H9 (cell line): ENCODE data around the gene CYP26A1. TPM values are rescaled to one million over a fixed set of nuclear protein-coding genes. Genes with fewer than 3 reads are reported as not detected.

Source experiments
- DNase-seq: peaks from one replicate; pipeline ENCODE4 v3.0.0-alpha.2; 2017
- H2AFZ ChIP-seq: one replicate; pipeline ENCODE4 v1.6.1; 2013; ENCODE audit warnings: mild to moderate bottlenecking, low read length, control low read depth, moderate library complexity
- H2AK5ac ChIP-seq: 2 replicates; pipeline ENCODE4 v1.6.1; 2013; ENCODE audit warnings: low read length, control low read depth, mixed read lengths; ENCODE audit not compliant: insufficient read length
- H2BK120ac ChIP-seq: one replicate; pipeline ENCODE4 v1.6.1; 2013; ENCODE audit warnings: low read depth, mild to moderate bottlenecking, low read length, control low read depth, inconsistent platforms; ENCODE audit not compliant: poor library complexity, severe bottlenecking
- H2BK12ac ChIP-seq: 2 replicates; pipeline ENCODE4 v1.6.1; 2013; ENCODE audit warnings: low read length, control low read depth, mixed read lengths, low read depth; ENCODE audit not compliant: insufficient read length
- H2BK15ac ChIP-seq: 2 replicates; pipeline ENCODE4 v1.6.1; 2013; ENCODE audit warnings: low read depth, low read length, control low read depth
- H2BK20ac ChIP-seq: one replicate; pipeline ENCODE4 v1.6.1; 2013; ENCODE audit warnings: low read depth, mild to moderate bottlenecking, low read length, control low read depth, inconsistent platforms; ENCODE audit not compliant: poor library complexity, severe bottlenecking
- H2BK5ac ChIP-seq: 2 replicates; pipeline ENCODE4 v1.6.1; 2013; ENCODE audit warnings: low read length, control low read depth, mixed read lengths; ENCODE audit not compliant: insufficient read length
- H3K14ac ChIP-seq: 2 replicates; pipeline ENCODE4 v1.6.1; 2013; ENCODE audit warnings: low read length, control low read depth; ENCODE audit not compliant: insufficient read depth
- H3K18ac ChIP-seq: 2 replicates; pipeline ENCODE4 v1.6.1; 2013; ENCODE audit warnings: low read depth, mild to moderate bottlenecking, mixed read lengths, low read length, control low read depth; ENCODE audit not compliant: insufficient read length
- H3K23ac ChIP-seq: 2 replicates; pipeline ENCODE4 v1.6.1; 2013; ENCODE audit warnings: low read length, control low read depth, mixed read lengths, low read depth; ENCODE audit not compliant: insufficient read length
- H3K23me2 ChIP-seq: 2 replicates; pipeline ENCODE4 v1.6.1; 2013; ENCODE audit warnings: low read depth, mild to moderate bottlenecking, mixed read lengths, low read length, control low read depth; ENCODE audit not compliant: insufficient read length, poor library complexity, severe bottlenecking
- H3K27ac ChIP-seq: 2 replicates; pipeline ENCODE4 v1.5.1; 2013; ENCODE audit warnings: low read length, control low read depth, mixed read lengths, low read depth; ENCODE audit not compliant: insufficient read length
- H3K27me3 ChIP-seq: 2 replicates; pipeline ENCODE4 v1.6.1; 2013; ENCODE audit warnings: low read length, control low read depth, inconsistent platforms; ENCODE audit not compliant: insufficient read depth
- H3K4ac ChIP-seq: 2 replicates; pipeline ENCODE4 v1.6.1; 2013; ENCODE audit warnings: low read depth, mild to moderate bottlenecking, control low read depth, inconsistent platforms, low read length, moderate library complexity
- H3K4me1 ChIP-seq: 2 replicates; pipeline ENCODE4 v1.6.1; 2013; ENCODE audit warnings: low read length, control low read depth, inconsistent platforms; ENCODE audit not compliant: insufficient read depth
- H3K4me2 ChIP-seq: 2 replicates; pipeline ENCODE4 v1.6.1; 2013; ENCODE audit warnings: low read length, control low read depth, mixed read lengths; ENCODE audit not compliant: insufficient read length, insufficient read depth
- H3K56ac ChIP-seq: 2 replicates; pipeline ENCODE4 v1.6.1; 2013; ENCODE audit warnings: low read depth, mild to moderate bottlenecking, mixed read lengths, low read length, control low read depth; ENCODE audit not compliant: insufficient read length
- H3K79me1 ChIP-seq: 2 replicates; pipeline ENCODE4 v1.6.1; 2013; ENCODE audit warnings: low read depth, mild to moderate bottlenecking, moderate library complexity, low read length, control low read depth, inconsistent platforms; ENCODE audit not compliant: insufficient read depth, poor library complexity, severe bottlenecking
- H3K79me2 ChIP-seq: 2 replicates; pipeline ENCODE4 v1.6.1; 2013; ENCODE audit warnings: low read length, control low read depth, inconsistent platforms; ENCODE audit not compliant: insufficient read depth
- H3K9ac ChIP-seq: 2 replicates; pipeline ENCODE4 v1.6.1; 2013; ENCODE audit warnings: low read length, control low read depth, mixed read lengths; ENCODE audit not compliant: insufficient read length; ENCODE audit errors: extremely low read depth
- H3K9me3 ChIP-seq: one replicate; pipeline ENCODE4 v1.6.1; 2013; ENCODE audit warnings: low read depth, low read length, inconsistent platforms; ENCODE audit not compliant: control insufficient read depth
- H3T11ph ChIP-seq: one replicate; pipeline ENCODE4 v1.6.1; 2013; ENCODE audit warnings: mild to moderate bottlenecking, low read length, control low read depth, inconsistent platforms
- H4K20me1 ChIP-seq: one replicate; pipeline ENCODE4 v1.6.1; 2013; ENCODE audit not compliant: control insufficient read depth, insufficient read length, insufficient read depth
- H4K5ac ChIP-seq: 2 replicates; pipeline ENCODE4 v1.6.1; 2013; ENCODE audit warnings: low read depth, mild to moderate bottlenecking, mixed read lengths, low read length, control low read depth; ENCODE audit not compliant: insufficient read length
- H4K8ac ChIP-seq: replicated peaks from 2 replicates; pipeline ENCODE4 v1.6.1; 2013; ENCODE audit warnings: low read length, control low read depth, mixed read lengths, low read depth; ENCODE audit not compliant: insufficient read length
- H4K91ac ChIP-seq: 2 replicates; pipeline ENCODE4 v1.6.1; 2013; ENCODE audit warnings: low read depth, mild to moderate bottlenecking, moderate library complexity, mixed read lengths, low read length, control low read depth; ENCODE audit not compliant: insufficient read length
- H3K27ac Mint-ChIP-seq, 3 experiments: 2 replicates in 2 of 3; 3 replicates in 1 of 3; pipeline ENCODE4 v1.8.0; 2020 to 2021; ENCODE audit warnings: mixed read lengths in 3 of 3, mild to moderate bottlenecking in 1 of 3, moderate library complexity in 1 of 3
- H3K27me3 Mint-ChIP-seq: 2 replicates; pipeline ENCODE4 v1.8.0; 2021; ENCODE audit warnings: low read depth, mild to moderate bottlenecking, moderate library complexity, mixed read lengths
- H3K36me3 Mint-ChIP-seq, 3 experiments: 2 replicates in 2 of 3; 3 replicates in 1 of 3; pipeline ENCODE4 v1.8.0; 2020 to 2021; ENCODE audit warnings: low read depth in 3 of 3, mixed read lengths in 3 of 3; ENCODE audit not compliant: insufficient read depth in 1 of 3
- H3K4me1 Mint-ChIP-seq, 2 experiments: 2 replicates each; pipeline ENCODE4 v1.8.0; 2020; ENCODE audit warnings: mixed read lengths in 2 of 2
- H3K4me3 Mint-ChIP-seq, 2 experiments: 2 replicates in 1 of 2; 3 replicates in 1 of 2; pipeline ENCODE4 v1.8.0; 2020 to 2021; ENCODE audit warnings: mild to moderate bottlenecking in 2 of 2, mixed read lengths in 2 of 2, moderate library complexity in 1 of 2
- H3K9me3 Mint-ChIP-seq, 2 experiments: 2 replicates in 1 of 2; 3 replicates in 1 of 2; pipeline ENCODE4 v1.8.0; 2020; ENCODE audit warnings: mild to moderate bottlenecking in 2 of 2, mixed read lengths in 2 of 2, moderate library complexity in 1 of 2
- CTCF ChIP-seq: fragments of 200-600 bp; sonication (generic); conservative IDR thresholded peaks from 3 replicates; pipeline ENCODE4 v1.8.0; 2021; ENCODE audit warnings: antibody characterized with exemption, mild to moderate bottlenecking
- WGBS: extraction: QIAGEN DNeasy Blood & Tissue Kit; methylation state at CpG from one replicate; pipeline ENCODE4 v1.1.7; 2013; ENCODE audit warnings: missing lambda C conversion rate, low lambda C conversion rate, mixed read lengths; ENCODE audit not compliant: insufficient read length; ENCODE audit errors: extremely low coverage; 5-methylcytosine and 5-hydroxymethylcytosine counted together
- total RNA-seq: library from RNA; stranded (reverse); gene quantifications from 2 replicates; pipeline ENCODE4 v1.2.1, GENCODE V29; 2021

CYP26A1 gene
- total RNA-seq, 1 experiment from 2014 or later: 72.1 TPM

GRCh38 chr10:93034426-93034825 lies 39.3 kb upstream of the CYP26A1 start:
- no peak overlapping the region for H2BK12ac ChIP-seq
- no CpG with 5 or more reads among the region's 1 CpG for WGBS
- no peak for DNase-seq

More at GRCh38 chr10:93034426-93034825, 39.3 kb upstream of the CYP26A1 start:
- no peak overlapping the region for H3K4me3 Mint-ChIP-seq
- no peaks in the 10 kb centered on the region for H3K27me3 ChIP-seq
- H2AFZ ChIP-seq: no peak overlapping the region
- no peaks in the 10 kb centered on the region for H3K23me2 ChIP-seq
- TF ChIP-seq CTCF: no peak
- no peak overlapping the region for H3K56ac ChIP-seq
- H3K23ac ChIP-seq: no peak overlapping the region
- no peak overlapping the region for H4K8ac ChIP-seq
- no peak overlapping the region for H3K27ac ChIP-seq
- no peak overlapping the region for H3K18ac ChIP-seq
- no peaks in the 10 kb centered on the region for H3K27me3 Mint-ChIP-seq
- no peak overlapping the region for H3K14ac ChIP-seq
- H3K36me3 Mint-ChIP-seq: no peaks in the 10 kb centered on the region
- no peaks in the 10 kb centered on the region for H3K79me2 ChIP-seq
- no peak overlapping the region for H3K4ac ChIP-seq
- H3K27ac Mint-ChIP-seq: no peak overlapping the region
- no peaks in the 10 kb centered on the region for H3K9me3 ChIP-seq
- no peak overlapping the region for H2BK5ac ChIP-seq
- no peak overlapping the region for H2BK15ac ChIP-seq
- no peaks in the 10 kb centered on the region for H3K79me1 ChIP-seq
- H2BK20ac ChIP-seq: no peak overlapping the region
- H3K4me2 ChIP-seq: no peak overlapping the region
- no peak overlapping the region for H3T11ph ChIP-seq
- no peak overlapping the region for H4K91ac ChIP-seq
- peaks cover 33 to 40% of the 10 kb centered on the region in 2 experiments for H3K4me1 Mint-ChIP-seq
- no peak overlapping the region for H2AK5ac ChIP-seq
- H4K5ac ChIP-seq: no peak overlapping the region
- H3K9me3 Mint-ChIP-seq: no peaks in the 10 kb centered on the region
- H3K9ac ChIP-seq: no peak overlapping the region
- no peaks in the 10 kb centered on the region for H3K4me1 ChIP-seq
- no peak overlapping the region for H2BK120ac ChIP-seq
- no peaks in the 10 kb centered on the region for H4K20me1 ChIP-seq
